Neural cell (in vitro differentiated cells): Measurements from ENCODE around the gene CDK15. TPM values are rescaled to one million over a fixed set of nuclear protein-coding genes. Genes with fewer than 3 reads are reported as not detected.

Experiments used
- H2AFZ ChIP-seq: fragments of 200-600, 300-800 bp; sonication (generic), shearing (Covaris generic); 2 replicates; pipeline ENCODE4 v1.6.0; 2014; ENCODE audit warnings: low read depth, mild to moderate bottlenecking, antibody characterized with exemption, low read length, moderate library complexity
- H3F3A ChIP-seq: fragments of 200-600 bp; shearing (Covaris generic); 2 replicates; pipeline ENCODE4 v1.6.1; 2016; ENCODE audit warnings: mild to moderate bottlenecking, moderate library complexity, mixed read lengths, antibody characterized with exemption, low read length; ENCODE audit not compliant: insufficient read depth, poor library complexity, severe bottlenecking
- H3K27ac ChIP-seq: fragments of 200-600, 300-800 bp; sonication (generic), shearing (Covaris generic); 2 replicates; pipeline ENCODE4 v1.5.1; 2014; ENCODE audit warnings: mild to moderate bottlenecking, low read length, moderate library complexity
- H3K27me3 ChIP-seq: fragments of 300-800, 200-600 bp; sonication (generic), shearing (Covaris generic); 2 replicates; pipeline ENCODE4 v1.6.0; 2014; ENCODE audit warnings: mild to moderate bottlenecking, low read depth, low read length, moderate library complexity; ENCODE audit not compliant: insufficient read depth
- H3K36me3 ChIP-seq: fragments of 300-800, 200-600 bp; sonication (generic), shearing (Covaris generic); 2 replicates; pipeline ENCODE4 v1.5.1; 2014; ENCODE audit warnings: mild to moderate bottlenecking, antibody characterized with exemption, low read length, moderate library complexity; ENCODE audit not compliant: insufficient read depth
- H3K4me2 ChIP-seq: fragments of 300-800, 200-600 bp; sonication (generic), shearing (Covaris generic); 2 replicates; pipeline ENCODE4 v1.6.0; 2014; ENCODE audit warnings: mild to moderate bottlenecking, low read length
- H3K4me3 ChIP-seq: fragments of 300-800, 200-600 bp; sonication (generic), shearing (Covaris generic); 2 replicates; pipeline ENCODE4 v1.5.1; 2014; ENCODE audit warnings: mild to moderate bottlenecking, low read length, moderate library complexity
- H3K79me2 ChIP-seq: fragments of 200-600 bp; shearing (Covaris generic); replicated peaks from 2 replicates; pipeline ENCODE4 v1.6.0; 2014; ENCODE audit warnings: mild to moderate bottlenecking, low read length, moderate library complexity; ENCODE audit not compliant: insufficient read depth
- H3K9ac ChIP-seq: fragments of 300-800, 200-600 bp; sonication (generic), shearing (Covaris generic); 2 replicates; pipeline ENCODE4 v1.6.1; 2016; ENCODE audit warnings: mild to moderate bottlenecking, low read length, mixed read lengths
- H3K9me2 ChIP-seq: fragments of 200-600 bp; shearing (Covaris generic); 2 replicates; pipeline ENCODE4 v1.6.1; 2016; ENCODE audit warnings: mild to moderate bottlenecking, low read length, mixed read lengths; ENCODE audit not compliant: insufficient read depth
- H3K9me3 ChIP-seq: fragments of 200-600, 300-800 bp; sonication (generic), shearing (Covaris generic); 2 replicates; pipeline ENCODE4 v1.6.1; 2016; ENCODE audit warnings: mild to moderate bottlenecking, mixed run types, low read length, moderate library complexity, mixed read lengths
- H4K20me1 ChIP-seq: fragments of 200-600 bp; shearing (Covaris generic); 2 replicates; pipeline ENCODE4 v1.6.1; 2016; ENCODE audit warnings: mild to moderate bottlenecking, mixed run types; ENCODE audit not compliant: insufficient read depth
- EP300 ChIP-seq: fragments of 450-650 bp; conservative IDR thresholded peaks from 2 replicates; pipeline ENCODE4 v1.6.1; 2014; ENCODE audit warnings: antibody characterized with exemption, mild to moderate bottlenecking, moderate library complexity; ENCODE audit not compliant: poor library complexity, severe bottlenecking
- EZH2 ChIP-seq: fragments of 200-600, 300-800 bp; shearing (Covaris generic), sonication (generic); IDR thresholded peaks from 2 replicates; pipeline ENCODE4 v1.6.1; 2014; ENCODE audit warnings: antibody characterized with exemption, low read length, borderline replicate concordance, mild to moderate bottlenecking; ENCODE audit not compliant: insufficient read depth, poor library complexity, severe bottlenecking
- MXI1 ChIP-seq: fragments of 450-650 bp; conservative IDR thresholded peaks from 2 replicates; pipeline ENCODE4 v1.6.1; 2014; ENCODE audit warnings: antibody characterized with exemption, mild to moderate bottlenecking; ENCODE audit not compliant: poor library complexity, severe bottlenecking
- POLR2AphosphoS5 ChIP-seq: IDR thresholded peaks from 2 replicates; pipeline ENCODE4 v1.6.1; 2012
- RAD21 ChIP-seq: fragments of 450-650 bp; conservative IDR thresholded peaks from 2 replicates; pipeline ENCODE4 v1.6.1; 2014; ENCODE audit warnings: antibody characterized with exemption, mild to moderate bottlenecking, moderate library complexity
- SMC3 ChIP-seq: fragments of 450-650 bp; conservative IDR thresholded peaks from 2 replicates; pipeline ENCODE4 v1.6.1; 2014; ENCODE audit warnings: antibody characterized with exemption, mild to moderate bottlenecking, moderate library complexity; ENCODE audit not compliant: poor library complexity
- TAF1 ChIP-seq: IDR thresholded peaks from 2 replicates; pipeline ENCODE4 v1.6.1; 2012; ENCODE audit warnings: low read depth
- polyA plus RNA-seq: library from polyadenylated mRNA; depleted of rRNA; stranded (reverse); fragments of >200 nt; gene quantifications from 2 replicates; pipeline ENCODE4 v1.2.3, GENCODE V29; 2014
- TF ChIP-seq, protein P1 (sequence below): IDR thresholded peaks from 2 replicates; pipeline ENCODE4 v1.6.1; 2012; ENCODE audit warnings: borderline replicate concordance
- TF ChIP-seq, protein P2 (sequence below): fragments of 450-650 bp; IDR thresholded peaks from 2 replicates; pipeline ENCODE4 v1.5.1; 2014; ENCODE audit warnings: antibody characterized with exemption, mild to moderate bottlenecking, moderate library complexity; ENCODE audit not compliant: poor library complexity, severe bottlenecking

CDK15 gene
- polyA plus RNA-seq, 1 donor from 2014 or later, result 0.09 TPM

DNA sequence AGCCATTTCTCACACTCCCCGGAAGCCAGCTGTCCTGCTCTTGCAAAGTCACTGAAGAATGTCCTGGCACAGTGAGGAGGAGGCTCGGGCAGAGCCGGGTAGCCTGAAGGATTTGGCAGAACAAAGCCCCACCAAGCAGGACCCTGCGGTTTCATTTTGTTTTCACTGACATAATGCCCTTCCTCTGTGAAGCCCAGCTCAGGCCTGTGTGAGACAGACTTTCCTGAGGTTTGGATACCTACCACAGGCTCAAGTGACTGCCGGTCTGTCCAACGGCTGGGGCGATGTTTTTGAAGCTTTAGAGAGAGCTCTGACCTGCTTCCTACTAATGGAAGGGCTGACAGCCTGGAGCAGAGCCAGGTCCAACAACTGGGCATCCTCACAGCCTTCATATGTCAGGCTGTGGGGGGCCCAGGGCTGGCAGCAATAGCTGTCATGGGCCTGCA is 127.5 kb downstream of the CDK15 start:
- no peak overlapping the region for H3K4me2 ChIP-seq
- H3K9ac ChIP-seq, result no peak overlapping the region
- H2AFZ ChIP-seq, result no peak overlapping the region
- no peaks in the 10 kb centered on the region for H3K9me3 ChIP-seq
- no peaks in the 10 kb centered on the region for H3K27me3 ChIP-seq
- H3F3A ChIP-seq, result no peaks in the 10 kb centered on the region
- H3K4me3 ChIP-seq, result no peak overlapping the region
- no peaks in the 10 kb centered on the region for H3K79me2 ChIP-seq
- H3K27ac ChIP-seq, result no peak overlapping the region
- no peaks in the 10 kb centered on the region for H3K9me2 ChIP-seq
- H3K36me3 ChIP-seq, result no peaks in the 10 kb centered on the region
- no peak for TF ChIP-seq POLR2AphosphoS5
- no peak for TF ChIP-seq EZH2
- TF ChIP-seq RAD21, result no peak
- TF ChIP-seq TAF1, result no peak
- TF ChIP-seq SMC3, result no peak
- TF ChIP-seq, protein P1, sequence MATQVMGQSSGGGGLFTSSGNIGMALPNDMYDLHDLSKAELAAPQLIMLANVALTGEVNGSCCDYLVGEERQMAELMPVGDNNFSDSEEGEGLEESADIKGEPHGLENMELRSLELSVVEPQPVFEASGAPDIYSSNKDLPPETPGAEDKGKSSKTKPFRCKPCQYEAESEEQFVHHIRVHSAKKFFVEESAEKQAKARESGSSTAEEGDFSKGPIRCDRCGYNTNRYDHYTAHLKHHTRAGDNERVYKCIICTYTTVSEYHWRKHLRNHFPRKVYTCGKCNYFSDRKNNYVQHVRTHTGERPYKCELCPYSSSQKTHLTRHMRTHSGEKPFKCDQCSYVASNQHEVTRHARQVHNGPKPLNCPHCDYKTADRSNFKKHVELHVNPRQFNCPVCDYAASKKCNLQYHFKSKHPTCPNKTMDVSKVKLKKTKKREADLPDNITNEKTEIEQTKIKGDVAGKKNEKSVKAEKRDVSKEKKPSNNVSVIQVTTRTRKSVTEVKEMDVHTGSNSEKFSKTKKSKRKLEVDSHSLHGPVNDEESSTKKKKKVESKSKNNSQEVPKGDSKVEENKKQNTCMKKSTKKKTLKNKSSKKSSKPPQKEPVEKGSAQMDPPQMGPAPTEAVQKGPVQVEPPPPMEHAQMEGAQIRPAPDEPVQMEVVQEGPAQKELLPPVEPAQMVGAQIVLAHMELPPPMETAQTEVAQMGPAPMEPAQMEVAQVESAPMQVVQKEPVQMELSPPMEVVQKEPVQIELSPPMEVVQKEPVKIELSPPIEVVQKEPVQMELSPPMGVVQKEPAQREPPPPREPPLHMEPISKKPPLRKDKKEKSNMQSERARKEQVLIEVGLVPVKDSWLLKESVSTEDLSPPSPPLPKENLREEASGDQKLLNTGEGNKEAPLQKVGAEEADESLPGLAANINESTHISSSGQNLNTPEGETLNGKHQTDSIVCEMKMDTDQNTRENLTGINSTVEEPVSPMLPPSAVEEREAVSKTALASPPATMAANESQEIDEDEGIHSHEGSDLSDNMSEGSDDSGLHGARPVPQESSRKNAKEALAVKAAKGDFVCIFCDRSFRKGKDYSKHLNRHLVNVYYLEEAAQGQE, result no peak
- TF ChIP-seq, protein P2, sequence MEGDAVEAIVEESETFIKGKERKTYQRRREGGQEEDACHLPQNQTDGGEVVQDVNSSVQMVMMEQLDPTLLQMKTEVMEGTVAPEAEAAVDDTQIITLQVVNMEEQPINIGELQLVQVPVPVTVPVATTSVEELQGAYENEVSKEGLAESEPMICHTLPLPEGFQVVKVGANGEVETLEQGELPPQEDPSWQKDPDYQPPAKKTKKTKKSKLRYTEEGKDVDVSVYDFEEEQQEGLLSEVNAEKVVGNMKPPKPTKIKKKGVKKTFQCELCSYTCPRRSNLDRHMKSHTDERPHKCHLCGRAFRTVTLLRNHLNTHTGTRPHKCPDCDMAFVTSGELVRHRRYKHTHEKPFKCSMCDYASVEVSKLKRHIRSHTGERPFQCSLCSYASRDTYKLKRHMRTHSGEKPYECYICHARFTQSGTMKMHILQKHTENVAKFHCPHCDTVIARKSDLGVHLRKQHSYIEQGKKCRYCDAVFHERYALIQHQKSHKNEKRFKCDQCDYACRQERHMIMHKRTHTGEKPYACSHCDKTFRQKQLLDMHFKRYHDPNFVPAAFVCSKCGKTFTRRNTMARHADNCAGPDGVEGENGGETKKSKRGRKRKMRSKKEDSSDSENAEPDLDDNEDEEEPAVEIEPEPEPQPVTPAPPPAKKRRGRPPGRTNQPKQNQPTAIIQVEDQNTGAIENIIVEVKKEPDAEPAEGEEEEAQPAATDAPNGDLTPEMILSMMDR, result no peak
- TF ChIP-seq EP300, result no peak
- TF ChIP-seq MXI1, result no peak
- no peaks in the 10 kb centered on the region for H4K20me1 ChIP-seq

DNA sequence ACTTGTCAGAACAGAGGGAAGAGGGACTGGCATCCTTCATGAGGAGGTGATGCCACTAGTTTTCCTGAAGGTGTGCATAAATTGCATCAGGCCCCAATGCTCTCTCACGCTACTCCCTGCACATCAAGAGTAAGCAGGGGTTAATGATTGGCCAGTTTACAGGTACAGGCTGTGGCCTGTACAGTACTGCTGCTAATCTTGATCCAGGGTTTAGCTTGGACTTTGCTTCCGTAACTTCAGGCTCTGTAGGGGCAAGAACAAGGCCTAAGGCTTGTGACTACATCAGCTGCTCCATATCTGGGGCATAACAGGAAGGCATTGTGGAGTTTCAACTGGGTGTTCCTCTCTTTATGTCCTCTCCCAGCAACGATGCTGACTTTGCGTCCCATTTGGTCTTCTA is 130.5 kb downstream of the CDK15 start:
- H3K27ac ChIP-seq, result no peak overlapping the region
- no peak overlapping the region for H3K4me3 ChIP-seq
- no peak overlapping the region for H2AFZ ChIP-seq
- no peaks in the 10 kb centered on the region for H3K79me2 ChIP-seq
- no peak overlapping the region for H3K9ac ChIP-seq
- TF ChIP-seq, protein P2, result no peak
- TF ChIP-seq MXI1 (no peak), TAF1 (no peak), EP300 (no peak), SMC3 (no peak), RAD21 (no peak), EZH2 (no peak), POLR2AphosphoS5 (no peak)
- TF ChIP-seq, protein P1, result no peak
- no peaks in the 10 kb centered on the region for H4K20me1 ChIP-seq
- no peaks in the 10 kb centered on the region for H3K9me2 ChIP-seq
- H3K9me3 ChIP-seq, result no peaks in the 10 kb centered on the region
- no peak overlapping the region for H3K4me2 ChIP-seq
- no peaks in the 10 kb centered on the region for H3F3A ChIP-seq
- no peaks in the 10 kb centered on the region for H3K36me3 ChIP-seq
- H3K27me3 ChIP-seq, result no peaks in the 10 kb centered on the region
